Mesendoderm (in vitro differentiated cells): ENCODE results near the gene ORMDL2.
A peak's percentile ranks its signal among the peaks of the same experiment; 100 is the strongest.

ENCODE experiments used
- DNase-seq: peaks from one replicate; pipeline ENCODE4 v3.0.0; 2013
- H2AK5ac ChIP-seq: 2 replicates; pipeline ENCODE4 v1.6.1; 2013; ENCODE audit warnings: low read length, inconsistent platforms
- H2BK120ac ChIP-seq: 2 replicates; pipeline ENCODE4 v1.6.1; 2013; ENCODE audit warnings: low read depth, mild to moderate bottlenecking, low read length, moderate library complexity, mixed read lengths
- H2BK15ac ChIP-seq: replicated peaks from 2 replicates; pipeline ENCODE4 v1.6.1; 2013; ENCODE audit warnings: low read depth, mild to moderate bottlenecking, moderate library complexity
- H2BK5ac ChIP-seq: 2 replicates; pipeline ENCODE4 v1.6.1; 2013; ENCODE audit warnings: low read length, inconsistent platforms
- H3K18ac ChIP-seq: 2 replicates; pipeline ENCODE4 v1.6.1; 2013; ENCODE audit warnings: mild to moderate bottlenecking, low read length, mixed read lengths
- H3K23ac ChIP-seq: one replicate; pipeline ENCODE4 v1.6.1; 2013; ENCODE audit warnings: low read length
- H3K27ac ChIP-seq: 2 replicates; pipeline ENCODE4 v1.5.1; 2013; ENCODE audit warnings: low read depth, mild to moderate bottlenecking, inconsistent platforms, low read length, moderate library complexity
- H3K27me3 ChIP-seq: 2 replicates; pipeline ENCODE4 v1.6.1; 2013; ENCODE audit warnings: low read length, control low read depth, mild to moderate bottlenecking, inconsistent platforms; ENCODE audit not compliant: insufficient read depth, poor library complexity
- H3K36me3 ChIP-seq: 2 replicates; pipeline ENCODE4 v1.6.1; 2013; ENCODE audit warnings: low read length, inconsistent platforms; ENCODE audit not compliant: control insufficient read depth, insufficient read depth
- H3K4ac ChIP-seq: one replicate; pipeline ENCODE4 v1.6.1; 2013; ENCODE audit warnings: low read depth, mild to moderate bottlenecking, low read length, moderate library complexity
- H3K4me1 ChIP-seq: 2 replicates; pipeline ENCODE4 v1.6.1; 2013; ENCODE audit warnings: low read depth, low read length, inconsistent platforms; ENCODE audit not compliant: control insufficient read depth
- H3K4me2 ChIP-seq: 2 replicates; pipeline ENCODE4 v1.6.1; 2013; ENCODE audit warnings: low read length
- H3K4me3 ChIP-seq: 2 replicates; pipeline ENCODE4 v1.5.1; 2013; ENCODE audit warnings: mild to moderate bottlenecking, low read length
- H3K56ac ChIP-seq: one replicate; pipeline ENCODE4 v1.6.1; 2013; ENCODE audit warnings: low read length
- H3K79me1 ChIP-seq: 2 replicates; pipeline ENCODE4 v1.6.1; 2013; ENCODE audit warnings: low read length, inconsistent platforms
- H3K79me2 ChIP-seq: 2 replicates; pipeline ENCODE4 v1.6.1; 2013; ENCODE audit warnings: mild to moderate bottlenecking, low read length; ENCODE audit not compliant: control insufficient read depth, insufficient read depth
- H3K9ac ChIP-seq: 2 replicates; pipeline ENCODE4 v1.6.1; 2013; ENCODE audit warnings: low read length, inconsistent platforms
- H4K5ac ChIP-seq: one replicate; pipeline ENCODE4 v1.6.1; 2013; ENCODE audit warnings: low read length
- H4K8ac ChIP-seq: one replicate; pipeline ENCODE4 v1.6.1; 2013; ENCODE audit warnings: low read depth, mild to moderate bottlenecking, control low read depth, low read length, moderate library complexity
- WGBS: extraction: QIAGEN DNeasy Blood & Tissue Kit; methylation state at CpG from one replicate; pipeline ENCODE4 v1.1.7; 2013; ENCODE audit warnings: low lambda C conversion rate, missing lambda C conversion rate; ENCODE audit not compliant: insufficient coverage; ENCODE audit errors: extremely low coverage; 5-methylcytosine and 5-hydroxymethylcytosine counted together

The ORMDL2 gene

GRCh38 chr12:55847603-55848291, 29.9 kb downstream of the ORMDL2 start:
- no peak overlapping the region for H2BK5ac ChIP-seq
- no peak overlapping the region for H3K27ac ChIP-seq
- no peak overlapping the region for H2BK120ac ChIP-seq
- no peaks in the 10 kb centered on the region for H3K79me1 ChIP-seq
- H3K79me2 ChIP-seq = no peaks in the 10 kb centered on the region
- H4K5ac ChIP-seq = no peak overlapping the region
- no peak overlapping the region for H3K4me3 ChIP-seq
- H3K23ac ChIP-seq = no peak overlapping the region
- no peak overlapping the region for H3K4me2 ChIP-seq
- no peak overlapping the region for H4K8ac ChIP-seq
- H3K27me3 ChIP-seq = no peaks in the 10 kb centered on the region
- peak overlapping the region; percentile 47 for H3K18ac ChIP-seq
- no peak overlapping the region for H3K56ac ChIP-seq
- H3K4ac ChIP-seq = no peak overlapping the region
- DNase-seq = no peak
- H2BK15ac ChIP-seq = no peak overlapping the region
- no CpG with 5 or more reads among the region's 6 CpGs for WGBS
- H3K9ac ChIP-seq = no peak overlapping the region
- no peaks in the 10 kb centered on the region for H3K4me1 ChIP-seq
- H3K36me3 ChIP-seq = no peaks in the 10 kb centered on the region
- no peak overlapping the region for H2AK5ac ChIP-seq

GRCh38 chr12:55849616-55850343, 31.9 kb downstream of the ORMDL2 start:
- Histone ChIP-seq H3K56ac (no peak overlapping the region), H3K18ac (no peak overlapping the region), H3K4me1 (no peaks in the 10 kb centered on the region), H4K8ac (no peak overlapping the region), H3K79me2 (no peaks in the 10 kb centered on the region), H2BK120ac (no peak overlapping the region), H2BK5ac (no peak overlapping the region), H3K23ac (no peak overlapping the region), H3K36me3 (no peaks in the 10 kb centered on the region), H2BK15ac (no peak overlapping the region), H3K27me3 (no peaks in the 10 kb centered on the region), H3K79me1 (no peaks in the 10 kb centered on the region), H3K27ac (no peak overlapping the region), H2AK5ac (no peak overlapping the region), H3K4me2 (no peak overlapping the region), H3K4ac (no peak overlapping the region), H4K5ac (no peak overlapping the region), H3K9ac (no peak overlapping the region), H3K4me3 (no peak overlapping the region)
- no peak for DNase-seq
- WGBS = no CpG with 5 or more reads among the region's 7 CpGs

- Histone ChIP-seq H3K27ac (no peak overlapping the region), H4K8ac (no peak overlapping the region), H3K4ac (no peak overlapping the region), H3K36me3 (no peaks in the 10 kb centered on the region), H3K56ac (no peak overlapping the region), H3K18ac (no peak overlapping the region), H3K23ac (no peak overlapping the region), H3K79me2 (no peaks in the 10 kb centered on the region), H3K9ac (no peak overlapping the region), H3K79me1 (no peaks in the 10 kb centered on the region), H4K5ac (no peak overlapping the region), H2BK120ac (no peak overlapping the region), H2BK5ac (no peak overlapping the region), H2AK5ac (no peak overlapping the region), H3K4me1 (no peaks in the 10 kb centered on the region), H3K27me3 (no peaks in the 10 kb centered on the region), H3K4me2 (no peak overlapping the region), H3K4me3 (no peak overlapping the region), H2BK15ac (no peak overlapping the region)
- no CpG with 5 or more reads among the region's 1 CpG for WGBS
- no peak for DNase-seq
Observed at GRCh38 chr12:55850401-55850800, 32.6 kb downstream of the ORMDL2 start.

- no peak overlapping the region for H3K27ac ChIP-seq
- WGBS = no CpG with 5 or more reads among the region's 3 CpGs
- peak; percentile 64 for DNase-seq
Observed at GRCh38 chr12:55850893-55851292, 33.1 kb downstream of the ORMDL2 start.

GRCh38 chr12:55852740-55853139, 34.9 kb downstream of the ORMDL2 start:
- H3K4me2 ChIP-seq = no peak overlapping the region
- no CpG with 5 or more reads among the region's 1 CpG for WGBS

More at GRCh38 chr12:55850893-55851292, 33.1 kb downstream of the ORMDL2 start:
- no peak overlapping the region for H3K4ac ChIP-seq
- H3K79me2 ChIP-seq = no peaks in the 10 kb centered on the region
- no peak overlapping the region for H2BK5ac ChIP-seq
- no peak overlapping the region for H3K9ac ChIP-seq
- no peaks in the 10 kb centered on the region for H3K27me3 ChIP-seq
- H3K4me3 ChIP-seq = no peak overlapping the region
- no peaks in the 10 kb centered on the region for H3K36me3 ChIP-seq
- H3K23ac ChIP-seq = no peak overlapping the region
- H3K4me1 ChIP-seq = no peaks in the 10 kb centered on the region
- H2BK120ac ChIP-seq = no peak overlapping the region
- no peak overlapping the region for H4K8ac ChIP-seq
- no peak overlapping the region for H2AK5ac ChIP-seq
- H3K4me2 ChIP-seq = no peak overlapping the region
- no peaks in the 10 kb centered on the region for H3K79me1 ChIP-seq
- H4K5ac ChIP-seq = no peak overlapping the region
- H3K56ac ChIP-seq = no peak overlapping the region
- H2BK15ac ChIP-seq = no peak overlapping the region
- H3K18ac ChIP-seq = no peak overlapping the region

More at GRCh38 chr12:55852740-55853139, 34.9 kb downstream of the ORMDL2 start:
- H3K27me3 ChIP-seq = no peaks in the 10 kb centered on the region
- H3K79me2 ChIP-seq = no peaks in the 10 kb centered on the region
- no peak overlapping the region for H3K23ac ChIP-seq
- H4K8ac ChIP-seq = no peak overlapping the region
- no peak overlapping the region for H3K4ac ChIP-seq
- H3K4me1 ChIP-seq = no peaks in the 10 kb centered on the region
- no peaks in the 10 kb centered on the region for H3K36me3 ChIP-seq
- no peak overlapping the region for H3K9ac ChIP-seq
- H3K56ac ChIP-seq = no peak overlapping the region
- H2BK120ac ChIP-seq = no peak overlapping the region
- DNase-seq = no peak
- H4K5ac ChIP-seq = no peak overlapping the region
- no peak overlapping the region for H2BK15ac ChIP-seq
- no peak overlapping the region for H3K18ac ChIP-seq
- H2AK5ac ChIP-seq = no peak overlapping the region
- no peak overlapping the region for H2BK5ac ChIP-seq
- no peak overlapping the region for H3K4me3 ChIP-seq
- H3K79me1 ChIP-seq = no peaks in the 10 kb centered on the region
- no peak overlapping the region for H3K27ac ChIP-seq
